K562 (cell line): Measurements from ENCODE around the gene EGR1. TPM values are rescaled to one million over a fixed set of nuclear protein-coding genes. Genes with fewer than 3 reads are reported as not detected.

Experiments used
- DMBX1 ChIP-seq: fragments of 250-450 bp; sonication (Bioruptor Pico); IDR thresholded peaks from 2 replicates; pipeline ENCODE4 v1.8.0; 2022; ENCODE audit warnings: inconsistent platforms, mild to moderate bottlenecking, moderate library complexity, borderline replicate concordance
- FOXK1 ChIP-seq: sonication (generic); formaldehyde crosslinking; IDR thresholded peaks from 2 replicates; pipeline ENCODE4 v1.8.0; 2022; ENCODE audit warnings: missing genetic modification reagents, mild to moderate bottlenecking, borderline replicate concordance
- GABPA ChIP-seq: fragments of 200-800 bp; sonication (Bioruptor generic); conservative IDR thresholded peaks from 2 replicates; pipeline ENCODE4 v1.6.1; 2016; ENCODE audit warnings: low read depth, missing genetic modification characterization, missing compliant biosample characterization
- KLF6 ChIP-seq: fragments of 250-450 bp; sonication (Bioruptor Pico); IDR thresholded peaks from 2 replicates; pipeline ENCODE4 v1.4.0; 2020; ENCODE audit warnings: mild to moderate bottlenecking, moderate library complexity, borderline replicate concordance
- MCM7 ChIP-seq, 2 experiments: fragments of 450-650 bp; IDR thresholded peaks; 2 replicates each; pipeline ENCODE4 v1.6.1; 2016 to 2018
- POLR3G ChIP-seq: IDR thresholded peaks from 2 replicates; pipeline ENCODE4 v1.6.1; 2011; ENCODE audit not compliant: insufficient read length, insufficient replicate concordance; ENCODE audit errors: extremely low read depth
- TEAD2 ChIP-seq: fragments of 450-650 bp; IDR thresholded peaks from 2 replicates; pipeline ENCODE4 v1.6.1; 2016; ENCODE audit warnings: missing genetic modification characterization, control low read depth, missing compliant biosample characterization
- ZNF23 ChIP-seq: fragments of 250-450 bp; sonication (Bioruptor Pico); IDR thresholded peaks from 2 replicates; pipeline ENCODE4 v1.4.0; 2020; ENCODE audit warnings: mild to moderate bottlenecking
- polyA plus RNA-seq, 8 experiments: library from polyadenylated mRNA; depleted of rRNA in 4 of 8; stranded (reverse) in 5 of 8; unstranded in 3 of 8; fragments of >200 nt; fragmentation: Nextera tagmentation in 2 of 8; fragmentation: Illumina TruSeq in 1 of 8; extraction: Ambion mirVana in 2 of 8; extraction: Trizol in 1 of 8; gene quantifications; 2 replicates each; pipeline versions ENCODE4 v1.2.1 to v1.2.3, GENCODE V29; 2011 to 2014; ENCODE audit warnings: inconsistent platforms in 1 of 8, missing spikeins in 1 of 8
- total RNA-seq, 7 experiments: library from RNA; depleted of rRNA in 6 of 7; stranded (reverse); fragments of >200 nt in 6 of 7; fragmentation: Illumina TruSeq in 2 of 7; extraction: Trizol in 2 of 7; gene quantifications; 2 replicates each; pipeline versions ENCODE4 v1.2.1 to v1.2.3, GENCODE V29; 2011 to 2021; ENCODE audit warnings: low replicate concordance in 1 of 7
- TF ChIP-seq, protein P1 (sequence below): fragments of 450-650 bp; IDR thresholded peaks from 2 replicates; pipeline ENCODE4 v1.6.1; 2017; ENCODE audit warnings: antibody characterized with exemption
- TF ChIP-seq, protein P2 (sequence below): fragments of 450-650 bp; formaldehyde crosslinking; IDR thresholded peaks from 2 replicates; pipeline ENCODE4 v1.4.0; 2020; ENCODE audit warnings: mild to moderate bottlenecking, moderate library complexity
- TF ChIP-seq, protein P3 (sequence below): fragments of 250-450 bp; sonication (Bioruptor Pico); IDR thresholded peaks from 2 replicates; pipeline ENCODE4 v1.8.0; 2021; ENCODE audit warnings: mild to moderate bottlenecking, moderate library complexity
- TF ChIP-seq, protein P4 (sequence below), 2 experiments: fragments of 450-650 bp in 1 of 2; sonication (generic) in 1 of 2; formaldehyde crosslinking in 1 of 2; IDR thresholded peaks; 2 replicates each; pipeline versions ENCODE4 v1.7.1 to v1.9.0; 2016 to 2022; ENCODE audit warnings: inconsistent platforms in 1 of 2, mild to moderate bottlenecking in 1 of 2, missing genetic modification reagents in 1 of 2

Gene EGR1
- total and polyA plus RNA-seq, 9 of the 15 experiments (the other 6 are each of a cell fraction or from before 2014, with no cell fraction given), result 1.3 to 132 (median 21.5) TPM

DNA sequence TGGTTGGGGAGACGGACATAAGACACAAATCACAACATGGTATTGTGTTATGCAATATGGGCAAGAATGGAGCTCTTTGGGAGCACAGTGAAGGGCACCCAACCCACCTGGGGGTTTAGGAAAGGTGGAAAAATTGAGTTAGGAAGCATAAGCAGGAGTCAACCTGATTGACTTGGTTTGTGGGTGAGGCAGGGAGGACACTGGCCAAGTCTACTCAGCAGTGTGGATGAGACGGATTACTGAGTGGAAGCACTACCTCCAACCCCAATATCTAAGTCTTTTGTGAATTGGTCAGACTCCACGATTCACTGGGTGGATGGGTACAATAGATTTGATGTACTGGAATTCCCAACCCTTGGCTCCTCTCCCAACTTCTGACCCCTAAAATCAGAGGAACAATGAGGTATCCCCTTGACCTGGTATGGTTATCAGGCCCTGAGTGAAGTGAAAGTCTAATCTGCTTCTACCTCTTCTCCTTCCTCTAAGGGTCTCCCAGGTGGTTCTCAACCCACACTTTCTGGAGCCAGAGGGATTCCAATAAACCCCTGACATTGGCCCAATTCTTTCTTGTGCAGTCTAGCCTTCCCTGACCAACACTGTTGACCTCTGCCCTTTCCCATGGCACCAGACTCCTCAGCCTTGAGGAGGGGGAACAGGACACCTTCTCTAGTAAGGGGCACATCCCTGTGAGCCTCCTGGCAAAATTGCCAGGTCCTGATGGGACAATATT, 5.2 kb downstream of the EGR1 start (continued):
- TF ChIP-seq, protein P1, sequence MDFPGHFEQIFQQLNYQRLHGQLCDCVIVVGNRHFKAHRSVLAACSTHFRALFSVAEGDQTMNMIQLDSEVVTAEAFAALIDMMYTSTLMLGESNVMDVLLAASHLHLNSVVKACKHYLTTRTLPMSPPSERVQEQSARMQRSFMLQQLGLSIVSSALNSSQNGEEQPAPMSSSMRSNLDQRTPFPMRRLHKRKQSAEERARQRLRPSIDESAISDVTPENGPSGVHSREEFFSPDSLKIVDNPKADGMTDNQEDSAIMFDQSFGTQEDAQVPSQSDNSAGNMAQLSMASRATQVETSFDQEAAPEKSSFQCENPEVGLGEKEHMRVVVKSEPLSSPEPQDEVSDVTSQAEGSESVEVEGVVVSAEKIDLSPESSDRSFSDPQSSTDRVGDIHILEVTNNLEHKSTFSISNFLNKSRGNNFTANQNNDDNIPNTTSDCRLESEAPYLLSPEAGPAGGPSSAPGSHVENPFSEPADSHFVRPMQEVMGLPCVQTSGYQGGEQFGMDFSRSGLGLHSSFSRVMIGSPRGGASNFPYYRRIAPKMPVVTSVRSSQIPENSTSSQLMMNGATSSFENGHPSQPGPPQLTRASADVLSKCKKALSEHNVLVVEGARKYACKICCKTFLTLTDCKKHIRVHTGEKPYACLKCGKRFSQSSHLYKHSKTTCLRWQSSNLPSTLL, result 0 out of 2 replicates have a peak, but pooled peaks have one; percentile 18
- TF ChIP-seq DMBX1 (no peak), MCM7 (IDR thresholded peaks at IDR 0.05) (0 out of 4 replicates have a peak, but pooled peaks of 1 of the 2 experiments have one; percentile 20), GABPA (no peak), POLR3G (no peak), KLF6 (CRISPR knock-in tag) (no peak), ZNF23 (CRISPR knock-in tag) (no peak), FOXK1 (CRISPR knock-in tag) (no peak), TEAD2 (tag) (no peak)
- TF ChIP-seq, protein P2, sequence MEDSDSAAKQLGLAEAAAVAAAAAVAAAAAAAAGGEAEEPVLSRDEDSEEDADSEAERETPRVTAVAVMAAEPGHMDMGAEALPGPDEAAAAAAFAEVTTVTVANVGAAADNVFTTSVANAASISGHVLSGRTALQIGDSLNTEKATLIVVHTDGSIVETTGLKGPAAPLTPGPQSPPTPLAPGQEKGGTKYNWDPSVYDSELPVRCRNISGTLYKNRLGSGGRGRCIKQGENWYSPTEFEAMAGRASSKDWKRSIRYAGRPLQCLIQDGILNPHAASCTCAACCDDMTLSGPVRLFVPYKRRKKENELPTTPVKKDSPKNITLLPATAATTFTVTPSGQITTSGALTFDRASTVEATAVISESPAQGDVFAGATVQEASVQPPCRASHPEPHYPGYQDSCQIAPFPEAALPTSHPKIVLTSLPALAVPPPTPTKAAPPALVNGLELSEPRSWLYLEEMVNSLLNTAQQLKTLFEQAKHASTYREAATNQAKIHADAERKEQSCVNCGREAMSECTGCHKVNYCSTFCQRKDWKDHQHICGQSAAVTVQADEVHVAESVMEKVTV, result no peak
- TF ChIP-seq, protein P3, sequence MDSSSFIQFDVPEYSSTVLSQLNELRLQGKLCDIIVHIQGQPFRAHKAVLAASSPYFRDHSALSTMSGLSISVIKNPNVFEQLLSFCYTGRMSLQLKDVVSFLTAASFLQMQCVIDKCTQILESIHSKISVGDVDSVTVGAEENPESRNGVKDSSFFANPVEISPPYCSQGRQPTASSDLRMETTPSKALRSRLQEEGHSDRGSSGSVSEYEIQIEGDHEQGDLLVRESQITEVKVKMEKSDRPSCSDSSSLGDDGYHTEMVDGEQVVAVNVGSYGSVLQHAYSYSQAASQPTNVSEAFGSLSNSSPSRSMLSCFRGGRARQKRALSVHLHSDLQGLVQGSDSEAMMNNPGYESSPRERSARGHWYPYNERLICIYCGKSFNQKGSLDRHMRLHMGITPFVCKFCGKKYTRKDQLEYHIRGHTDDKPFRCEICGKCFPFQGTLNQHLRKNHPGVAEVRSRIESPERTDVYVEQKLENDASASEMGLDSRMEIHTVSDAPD (CRISPR knock-in tag), result no peak
- TF ChIP-seq, protein P4, sequence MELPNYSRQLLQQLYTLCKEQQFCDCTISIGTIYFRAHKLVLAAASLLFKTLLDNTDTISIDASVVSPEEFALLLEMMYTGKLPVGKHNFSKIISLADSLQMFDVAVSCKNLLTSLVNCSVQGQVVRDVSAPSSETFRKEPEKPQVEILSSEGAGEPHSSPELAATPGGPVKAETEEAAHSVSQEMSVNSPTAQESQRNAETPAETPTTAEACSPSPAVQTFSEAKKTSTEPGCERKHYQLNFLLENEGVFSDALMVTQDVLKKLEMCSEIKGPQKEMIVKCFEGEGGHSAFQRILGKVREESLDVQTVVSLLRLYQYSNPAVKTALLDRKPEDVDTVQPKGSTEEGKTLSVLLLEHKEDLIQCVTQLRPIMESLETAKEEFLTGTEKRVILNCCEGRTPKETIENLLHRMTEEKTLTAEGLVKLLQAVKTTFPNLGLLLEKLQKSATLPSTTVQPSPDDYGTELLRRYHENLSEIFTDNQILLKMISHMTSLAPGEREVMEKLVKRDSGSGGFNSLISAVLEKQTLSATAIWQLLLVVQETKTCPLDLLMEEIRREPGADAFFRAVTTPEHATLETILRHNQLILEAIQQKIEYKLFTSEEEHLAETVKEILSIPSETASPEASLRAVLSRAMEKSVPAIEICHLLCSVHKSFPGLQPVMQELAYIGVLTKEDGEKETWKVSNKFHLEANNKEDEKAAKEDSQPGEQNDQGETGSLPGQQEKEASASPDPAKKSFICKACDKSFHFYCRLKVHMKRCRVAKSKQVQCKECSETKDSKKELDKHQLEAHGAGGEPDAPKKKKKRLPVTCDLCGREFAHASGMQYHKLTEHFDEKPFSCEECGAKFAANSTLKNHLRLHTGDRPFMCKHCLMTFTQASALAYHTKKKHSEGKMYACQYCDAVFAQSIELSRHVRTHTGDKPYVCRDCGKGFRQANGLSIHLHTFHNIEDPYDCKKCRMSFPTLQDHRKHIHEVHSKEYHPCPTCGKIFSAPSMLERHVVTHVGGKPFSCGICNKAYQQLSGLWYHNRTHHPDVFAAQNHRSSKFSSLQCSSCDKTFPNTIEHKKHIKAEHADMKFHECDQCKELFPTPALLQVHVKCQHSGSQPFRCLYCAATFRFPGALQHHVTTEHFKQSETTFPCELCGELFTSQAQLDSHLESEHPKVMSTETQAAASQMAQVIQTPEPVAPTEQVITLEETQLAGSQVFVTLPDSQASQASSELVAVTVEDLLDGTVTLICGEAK (IDR thresholded peaks at IDR 0.05), result no peak
- TF ChIP-seq, protein P4 (CRISPR knock-in tag; IDR thresholded peaks at IDR 0.05), result no peak
